Right lobe of liver (tissue), 6 donors: ENCODE results near the gene ATG2A. TPM values are rescaled to one million over a fixed set of nuclear protein-coding genes. Genes with fewer than 3 reads are reported as not detected.

Experiments
- ATAC-seq, 4 donors: fragments of 200-7000 bp; cut with Tn5 transposase; one replicate each; pipeline ENCODE4 v1.9.1; 2020; ENCODE audit warnings: mild to moderate bottlenecking in 4 of 4, moderate library complexity in 4 of 4
- DNase-seq, 3 donors: peaks; one replicate each; pipeline ENCODE4 v3.0.0-alpha.2; 2020
- H3K27ac ChIP-seq, 3 donors: fragments of 200-600 bp; one replicate each; pipeline ENCODE4 v1.8.0; 2022
- H3K27me3 ChIP-seq, 2 donors: fragments of 200-600 bp; one replicate each; pipeline ENCODE4 v1.8.0; 2022
- H3K36me3 ChIP-seq, 4 donors: fragments of 200-600 bp; sonication (generic) in 1 of 4; one replicate each; pipeline versions ENCODE4 v1.5.1 to v1.8.0; 2017 to 2022; ENCODE audit warnings: control low read depth in 1 of 4
- H3K4me1 ChIP-seq, 4 donors: fragments of 200-600 bp; sonication (generic) in 1 of 4; one replicate each; pipeline versions ENCODE4 v1.5.1 to v1.8.0; 2017 to 2022; ENCODE audit warnings: control low read depth in 1 of 4
- H3K4me3 ChIP-seq, 3 donors: fragments of 200-600 bp; one replicate each; pipeline ENCODE4 v1.8.0; 2022
- H3K9me3 ChIP-seq, 4 donors: fragments of 200-600 bp; sonication (generic) in 1 of 4; one replicate each; pipeline versions ENCODE4 v1.5.1 to v1.8.0; 2017 to 2022; ENCODE audit warnings: control low read depth in 1 of 4
- CTCF ChIP-seq, 4 donors: fragments of 200-600 bp in 3 of 4; fragments of 450-650 bp in 1 of 4; IDR thresholded peaks; one replicate each; pipeline versions ENCODE4 v1.5.1 to v1.8.0; 2016 to 2022; ENCODE audit warnings: antibody characterized with exemption in 4 of 4, mild to moderate bottlenecking in 2 of 4
- POLR2A ChIP-seq: fragments of 450-650 bp; IDR thresholded peaks from one replicate; pipeline ENCODE4 v1.6.1; 2017; ENCODE audit warnings: antibody characterized with exemption, mild to moderate bottlenecking
- WGBS: methylation state at CpG from one replicate; pipeline ENCODE4 v1.1.6; 2018; ENCODE audit warnings: low coverage, low lambda C conversion rate; ENCODE audit not compliant: insufficient coverage; ENCODE audit errors: missing lambda C conversion rate; 5-methylcytosine and 5-hydroxymethylcytosine counted together
- intact Hi-C, 2 donors: fragments of 100-400 bp; cut with DNase I; formaldehyde crosslinking; loops; one replicate each; pipeline versions ENCODE4 v1.11.2 to v1.14.1; 2022
- total RNA-seq, 6 experiments: library from RNA; depleted of rRNA in 2 of 6; stranded (reverse); fragments of >200 nt in 2 of 6; fragmentation: NEBNext Ultra II Directional in 3 of 6; extraction: Animal tissue kit (Norgen Biotek cat#: 25700) in 3 of 6; gene quantifications; one replicate each; pipeline versions ENCODE4 v1.1.0 to v1.2.4, GENCODE V29; 2016 to 2023
- donor health status: DM: no; HTN: yes; CAD: no.
- donor health status: DM: no; HTN: no; CAD: no.
- donor health status: DM: no; HTN: no; CAD: no.
- donor health status: DM: no; HTN: yes; CAD: no.
- donor health status: DM: no; HTN: yes; CAD: no.

ATG2A gene
- total RNA-seq, 6 experiments from 2014 or later, result 26.4 to 42.9 (median 32.2) TPM

- Histone ChIP-seq H3K4me3 (no peak overlapping the region), H3K4me1 (peaks cover 2 to 23% (median 9%) of the 10 kb centered on the region in 4 donors), H3K36me3 (peaks cover 0 to 16% (median 0%) of the 10 kb centered on the region in 4 donors), H3K27ac (no peak overlapping the region), H3K9me3 (no peaks in the 10 kb centered on the region), H3K27me3 (no peaks in the 10 kb centered on the region)
- TF ChIP-seq CTCF (IDR thresholded peaks at IDR 0.05) (no peak), POLR2A (no peak)
- no peak for DNase-seq
- WGBS, result 80% methylated on average over 6 of the region's 25 CpGs
- intact Hi-C loops, result loop anchor here in 1 of 2 donors (5.0 kb wide), 1 partner anchor 43 kb away; no protein-coding TSS in a partner anchor
- ATAC-seq, result no peak
Measured at GRCh38 chr11:64854157-64854533, 62.9 kb downstream of the ATG2A start.

DNA sequence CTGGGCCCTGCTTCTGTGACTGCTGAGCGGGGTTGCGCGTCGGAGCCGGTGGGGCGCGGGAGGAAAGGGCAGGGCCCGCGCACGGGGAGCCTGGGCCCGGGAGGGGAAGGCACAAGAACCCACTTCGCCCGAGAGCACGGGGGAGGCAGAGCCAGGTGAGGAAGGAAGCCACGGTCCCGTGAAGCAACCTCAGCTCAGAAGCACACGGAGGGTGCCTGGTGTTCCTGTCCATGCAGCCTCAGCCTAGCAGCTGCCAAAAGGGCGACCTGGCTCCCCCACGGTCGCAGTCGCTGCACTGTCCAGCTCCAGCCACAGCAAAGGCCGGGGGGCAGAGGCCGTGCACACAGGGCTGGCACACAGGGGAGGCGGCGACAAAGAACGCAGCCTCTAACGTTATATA, 63.3 kb downstream of the ATG2A start:
- no peak overlapping the region for H3K27ac ChIP-seq
- H3K4me1 ChIP-seq, result peaks cover 2 to 27% (median 11%) of the 10 kb centered on the region in 4 donors
- peaks cover 0 to 16% (median 0%) of the 10 kb centered on the region in 4 donors for H3K36me3 ChIP-seq
- WGBS, result 69% methylated on average over 9 of the region's 27 CpGs
- DNase-seq, result no peak
- ATAC-seq, result no peak
- H3K9me3 ChIP-seq, result no peaks in the 10 kb centered on the region
- TF ChIP-seq CTCF (IDR thresholded peaks at IDR 0.05) (no peak), POLR2A (no peak)
- no peak overlapping the region for H3K4me3 ChIP-seq
- no peaks in the 10 kb centered on the region for H3K27me3 ChIP-seq
- intact Hi-C loops, result loop anchor here in 1 of 2 donors (5.0 kb wide), 1 partner anchor 44 kb away; no protein-coding TSS in a partner anchor

GRCh38 chr11:64852804-64853509, 64.1 kb downstream of the ATG2A start:
- WGBS, result 35% methylated on average over 3 of the region's 24 CpGs
- Histone ChIP-seq H3K27ac (no peak overlapping the region), H3K9me3 (no peaks in the 10 kb centered on the region), H3K4me1 (peaks cover 2 to 35% (median 14%) of the 10 kb centered on the region in 4 donors), H3K4me3 (no peak overlapping the region), H3K36me3 (peaks cover 0 to 16% (median 0%) of the 10 kb centered on the region in 4 donors), H3K27me3 (no peaks in the 10 kb centered on the region)
- intact Hi-C loops, result loop anchor here in 1 of 2 donors (5.0 kb wide), 1 partner anchor 44 kb away; no protein-coding TSS in a partner anchor
- ATAC-seq, result no peak
- TF ChIP-seq POLR2A (no peak), CTCF (IDR thresholded peaks at IDR 0.05) (no peak)
- DNase-seq, result no peak

- no peak overlapping the region for H3K27ac ChIP-seq
- no peak for TF ChIP-seq CTCF (IDR thresholded peaks at IDR 0.05)
- no peak for TF ChIP-seq POLR2A
- intact Hi-C loops, result loop anchor here in 1 of 2 donors (5.0 kb wide), 1 partner anchor 45 kb away; no protein-coding TSS in a partner anchor
- 87% methylated on average over 3 of the region's 8 CpGs for WGBS
- H3K4me1 ChIP-seq, result peaks cover 2 to 28% (median 13%) of the 10 kb centered on the region in 4 donors
- DNase-seq (no peak), ATAC-seq (no peak)
- no peaks in the 10 kb centered on the region for H3K9me3 ChIP-seq
- peaks cover 0 to 10% (median 0%) of the 10 kb centered on the region in 4 donors for H3K36me3 ChIP-seq
- H3K4me3 ChIP-seq, result no peak overlapping the region
- no peaks in the 10 kb centered on the region for H3K27me3 ChIP-seq
Measured at GRCh38 chr11:64851831-64852351, 65.1 kb downstream of the ATG2A start.
